Liver (tissue), 3 donors: ENCODE data around the gene SLC16A4.

ENCODE experiments used
- CTCF ChIP-seq: fragments of 150-350 bp; IDR thresholded peaks from 2 replicates; pipeline ENCODE4 v1.5.1; 2017; ENCODE audit warnings: improper control_type of control experiment, low read depth, low read length; ENCODE audit not compliant: missing input control
- FOXA1 ChIP-seq: IDR thresholded peaks from 2 replicates; pipeline ENCODE4 v1.6.1; 2016; ENCODE audit warnings: antibody characterized with exemption
- GABPA ChIP-seq, 2 donors: IDR thresholded peaks in 1 of 2; conservative IDR thresholded peaks in 1 of 2; 2 replicates each; pipeline ENCODE4 v1.6.1; 2016; ENCODE audit warnings: antibody characterized with exemption in 2 of 2, mild to moderate bottlenecking in 1 of 2, moderate library complexity in 1 of 2
- HNF4A ChIP-seq, 2 donors: conservative IDR thresholded peaks; 2 replicates each; pipeline ENCODE4 v1.6.1; 2016; ENCODE audit warnings: antibody characterized with exemption in 2 of 2, mild to moderate bottlenecking in 2 of 2
- HNF4G ChIP-seq: IDR thresholded peaks from 2 replicates; pipeline ENCODE4 v1.6.1; 2016; ENCODE audit warnings: antibody characterized with exemption
- JUND ChIP-seq, 2 donors: IDR thresholded peaks; 2 replicates each; pipeline ENCODE4 v1.6.1; 2016; ENCODE audit warnings: antibody characterized with exemption in 2 of 2
- RAD21 ChIP-seq, 2 donors: IDR thresholded peaks; 2 replicates each; pipeline ENCODE4 v1.6.1; 2016; ENCODE audit warnings: antibody characterized with exemption in 2 of 2, mild to moderate bottlenecking in 2 of 2
- REST ChIP-seq: IDR thresholded peaks from 2 replicates; pipeline ENCODE4 v1.6.1; 2016; ENCODE audit warnings: antibody characterized with exemption, mild to moderate bottlenecking
- SP1 ChIP-seq: IDR thresholded peaks from 2 replicates; pipeline ENCODE4 v1.6.1; 2018; ENCODE audit warnings: antibody characterized with exemption, mild to moderate bottlenecking
- TAF1 ChIP-seq: conservative IDR thresholded peaks from 2 replicates; pipeline ENCODE4 v1.6.1; 2016; ENCODE audit warnings: antibody characterized with exemption, mild to moderate bottlenecking
- YY1 ChIP-seq: IDR thresholded peaks from 2 replicates; pipeline ENCODE4 v1.6.1; 2016; ENCODE audit warnings: antibody characterized with exemption, mild to moderate bottlenecking
- ZBTB33 ChIP-seq: IDR thresholded peaks from 2 replicates; pipeline ENCODE4 v1.6.1; 2016; ENCODE audit warnings: antibody characterized with exemption
- TF ChIP-seq, protein P1 (sequence below): IDR thresholded peaks from 2 replicates; pipeline ENCODE4 v1.6.1; 2016; ENCODE audit warnings: antibody characterized with exemption
- TF ChIP-seq, protein P2 (sequence below): IDR thresholded peaks from 2 replicates; pipeline ENCODE4 v1.6.1; 2016; ENCODE audit warnings: antibody characterized with exemption
- donor health status: healthy.
- donor health status: healthy.

DNA sequence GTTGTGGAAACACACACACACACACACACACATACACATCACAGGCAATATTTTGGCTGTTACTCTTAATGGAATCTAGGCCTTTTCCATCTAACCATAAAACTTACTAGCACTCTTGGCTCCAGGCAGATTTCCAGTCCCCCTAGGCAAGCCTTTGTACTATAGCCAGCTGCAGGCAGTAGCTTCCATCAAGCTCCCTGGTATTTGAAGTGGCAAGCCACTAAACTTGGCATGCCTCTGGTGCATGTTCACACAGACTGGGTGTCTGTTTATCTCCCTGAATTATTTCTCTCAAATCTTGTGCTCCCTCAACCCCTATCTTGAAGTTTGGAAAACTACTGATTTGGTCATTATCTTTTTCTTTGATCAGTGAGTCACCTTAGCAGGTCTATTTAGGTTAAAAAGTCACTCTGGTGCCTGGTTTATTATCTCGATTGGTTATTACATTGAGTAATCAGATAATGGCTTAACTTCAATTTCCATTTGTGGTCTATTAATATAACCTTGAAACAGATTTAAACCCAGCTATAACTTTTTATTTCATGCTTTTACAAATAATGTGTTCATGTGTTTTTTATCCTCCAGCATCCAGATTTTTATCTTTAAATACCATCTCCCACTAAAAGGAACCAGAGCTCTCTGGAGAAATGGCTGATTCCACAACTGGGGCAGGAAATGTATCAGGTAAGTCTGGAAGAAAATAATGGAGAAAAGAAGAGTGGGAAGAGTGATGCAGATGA, 54.4 kb downstream of the SLC16A4 start:
- TF ChIP-seq CTCF (no peak), TAF1 (no peak), HNF4A (conservative IDR thresholded peaks at IDR 0.05) (peak in 1 of 2 donors; percentile 7), FOXA1 (no peak), REST (no peak), YY1 (no peak), SP1 (peak; percentile 15), JUND (IDR thresholded peaks at IDR 0.05) (peak in 1 of 2 donors; percentile 67), RAD21 (IDR thresholded peaks at IDR 0.05) (no peak), GABPA (IDR thresholded peaks at IDR 0.05 in 1 of 2, conservative IDR thresholded peaks at IDR 0.05 in 1 of 2) (no peak), HNF4G (no peak), ZBTB33 (peak; percentile 30)
- TF ChIP-seq, protein P1, sequence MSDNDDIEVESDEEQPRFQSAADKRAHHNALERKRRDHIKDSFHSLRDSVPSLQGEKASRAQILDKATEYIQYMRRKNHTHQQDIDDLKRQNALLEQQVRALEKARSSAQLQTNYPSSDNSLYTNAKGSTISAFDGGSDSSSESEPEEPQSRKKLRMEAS = no peak
- TF ChIP-seq, protein P2, sequence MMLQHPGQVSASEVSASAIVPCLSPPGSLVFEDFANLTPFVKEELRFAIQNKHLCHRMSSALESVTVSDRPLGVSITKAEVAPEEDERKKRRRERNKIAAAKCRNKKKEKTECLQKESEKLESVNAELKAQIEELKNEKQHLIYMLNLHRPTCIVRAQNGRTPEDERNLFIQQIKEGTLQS = no peak
